ENCODE measurements around the gene NABP2.

- TF ChIP-seq EZH2 (IDR thresholded peaks at IDR 0.05; ENCODE audit: borderline replicate concordance, insufficient read depth, low read length, poor library complexity, severe bottlenecking) (no peak), MXI1 (conservative IDR thresholded peaks at IDR 0.05; ENCODE audit: poor library complexity, severe bottlenecking) (no peak)
These were observed 7.7 kb upstream of the NABP2 start for GRCh38 chr12:56216461-56216860.

All from neural cell (in vitro differentiated cells).